ENCODE results near the gene EPB41L4B. TPM values are rescaled to one million over a fixed set of nuclear protein-coding genes. Genes with fewer than 3 reads are reported as not detected.

Gene EPB41L4B
- total and polyA plus RNA-seq, 2 of the 4 experiments (the other 2 are of a cell fraction) = 0.36 to 0.54 TPM

DNA sequence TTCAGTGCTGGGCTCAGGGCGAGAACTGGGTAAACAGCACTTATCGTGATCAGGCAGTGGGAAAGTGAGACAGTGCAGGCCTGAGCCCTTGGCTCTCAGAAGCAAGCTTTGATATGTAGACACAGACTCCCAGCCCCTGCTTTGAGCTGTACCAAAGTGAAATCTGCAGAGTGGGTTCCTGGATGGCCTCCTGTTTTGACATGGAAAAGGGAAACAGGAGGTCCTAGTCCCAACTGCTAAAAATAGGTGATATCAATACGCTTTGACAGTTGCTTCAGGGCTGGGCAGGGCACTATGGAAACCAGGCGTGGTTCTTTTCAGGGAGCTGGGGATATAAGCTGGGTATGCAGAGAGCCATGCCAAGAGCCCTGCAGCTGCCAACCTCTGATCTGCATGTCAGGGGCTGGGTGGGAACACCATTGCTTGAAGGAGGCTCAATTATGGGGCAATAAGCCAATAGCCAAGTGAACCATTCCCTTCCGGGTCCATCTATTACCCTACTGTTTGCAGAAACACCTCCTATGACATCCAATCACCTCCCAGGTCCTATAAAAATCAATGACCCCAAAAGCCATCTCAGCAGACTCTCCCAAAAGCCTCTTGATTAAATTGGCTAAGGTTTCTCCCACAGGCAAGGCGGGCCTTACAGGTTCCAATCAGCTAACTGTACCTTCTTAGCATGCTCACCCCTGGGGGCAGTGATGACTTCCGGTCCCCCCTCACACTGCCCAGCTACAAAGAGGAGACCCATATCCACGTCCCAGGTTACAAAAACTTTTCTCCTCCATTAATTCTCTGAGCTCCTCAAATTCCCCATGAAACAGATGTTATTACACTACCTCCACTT lies 45.8 kb downstream of the EPB41L4B start:
- no TSS peak for BruUV-seq (replicated peaks)
- ATAC-seq (ENCODE audit: low read depth) (no peak), DNase-seq (no peak)
- Histone ChIP-seq H3K36me3 (ENCODE audit: control insufficient read depth, insufficient read depth, low read length) (no peaks in the 10 kb centered on the region), H4K91ac (ENCODE audit: insufficient read depth, low read depth, low read length) (no peak overlapping the region), H4K5ac (ENCODE audit: low read depth, low read length) (no peak overlapping the region), H3K27ac (ENCODE audit: insufficient read depth, low read length) (no peak overlapping the region), H2BK20ac (ENCODE audit: low read depth, low read length) (no peak overlapping the region), H2BK120ac (ENCODE audit: low read depth, low read length) (no peak overlapping the region), H3K4me2 (ENCODE audit: low read depth, low read length) (no peak overlapping the region), H2AFZ (replicated peaks; ENCODE audit: low read length, poor library complexity) (no peak overlapping the region), H4K20me1 (ENCODE audit: insufficient read depth, low read length) (no peaks in the 10 kb centered on the region), H3K4me3 (ENCODE audit: insufficient read depth, low read depth, low read length) (no peak overlapping the region), H2BK15ac (ENCODE audit: low read depth, low read length) (no peak overlapping the region), H2AK9ac (replicated peaks; ENCODE audit: low read depth, low read length, poor library complexity) (no peak overlapping the region), H3K27me3 (ENCODE audit: control insufficient read depth, insufficient read depth, low read length) (peaks cover 10% of the 10 kb centered on the region), H3K79me1 (ENCODE audit: low read depth in 1 of 2, low read length in 2 of 2) (no peaks in the 10 kb centered on the region), H2BK5ac (ENCODE audit: low read depth, low read length, poor library complexity, severe bottlenecking) (no peak overlapping the region), H3K9me3 (ENCODE audit: control insufficient read depth, insufficient read depth, low read length) (no peaks in the 10 kb centered on the region), H3K23ac (ENCODE audit: low read depth, low read length) (no peak overlapping the region), H3K4ac (ENCODE audit: low read depth, low read length) (no peak overlapping the region), H3K4me1 (ENCODE audit: control insufficient read depth, insufficient read depth, low read length) (no peaks in the 10 kb centered on the region), H3K9ac (ENCODE audit: low read depth, low read length) (no peak overlapping the region), H2AK5ac (ENCODE audit: low read depth, low read length) (no peak overlapping the region), H4K8ac (ENCODE audit: low read depth in 2 of 2, low read length in 2 of 2) (no peak overlapping the region), H3K56ac (ENCODE audit: extremely low read depth, insufficient read depth, low read length) (no peak overlapping the region), H3K14ac (replicated peaks; ENCODE audit: low read depth, low read length) (no peak overlapping the region), H3K9me1 (ENCODE audit: insufficient read depth, low read length) (no peaks in the 10 kb centered on the region), H3K18ac (ENCODE audit: low read depth, low read length) (no peak overlapping the region)
- POLR2A ChIA-PET (ENCODE audit: unreplicated experiment) = no interaction called here
- intact Hi-C loops (cut with micrococcal nuclease) = loop anchor here (10.0 kb wide), 1 partner anchor 60 kb away; no protein-coding TSS in a partner anchor
- dilution Hi-C loops (cut with HindIII; ENCODE audit: low sequenced_read_pairs, unreplicated experiment) = no loop called here
- CTCF ChIA-PET = interaction anchor here (0.5 kb wide), 1 partner anchor 168 kb away, joined by 3 read pairs; no protein-coding TSS in a partner anchor
- WGBS, 2 experiments (ENCODE audit: extremely low coverage in 2 of 2, insufficient read length in 1 of 2) = 54% methylated on average over 4 of the region's 8 CpGs; no CpG with 5 or more reads in 1 of the 2 experiments
- in situ Hi-C loops (cut with MboI; ENCODE audit: low sequenced_read_pairs) = no loop called here
- TF ChIP-seq RFX5 (IDR thresholded peaks at IDR 0.05; ENCODE audit: low read depth, low read length) = no peak
- TF ChIP-seq, protein P1, sequence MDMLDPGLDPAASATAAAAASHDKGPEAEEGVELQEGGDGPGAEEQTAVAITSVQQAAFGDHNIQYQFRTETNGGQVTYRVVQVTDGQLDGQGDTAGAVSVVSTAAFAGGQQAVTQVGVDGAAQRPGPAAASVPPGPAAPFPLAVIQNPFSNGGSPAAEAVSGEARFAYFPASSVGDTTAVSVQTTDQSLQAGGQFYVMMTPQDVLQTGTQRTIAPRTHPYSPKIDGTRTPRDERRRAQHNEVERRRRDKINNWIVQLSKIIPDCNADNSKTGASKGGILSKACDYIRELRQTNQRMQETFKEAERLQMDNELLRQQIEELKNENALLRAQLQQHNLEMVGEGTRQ (IDR thresholded peaks at IDR 0.05; ENCODE audit: low read depth, low read length) = no peak
- TF ChIP-seq NFE2L2 (IDR thresholded peaks at IDR 0.05; ENCODE audit: low read depth, low read length) = no peak
- no peak for TF ChIP-seq MAFK (IDR thresholded peaks at IDR 0.05; ENCODE audit: low read depth, low read length)
- TF ChIP-seq BHLHE40 (IDR thresholded peaks at IDR 0.05; ENCODE audit: low read depth, low read length) = no peak
- no peak for TF ChIP-seq CHD1 (IDR thresholded peaks at IDR 0.05; ENCODE audit: low read depth, low read length)
- TF ChIP-seq RCOR1 (IDR thresholded peaks at IDR 0.05; ENCODE audit: insufficient replicate concordance, low read length) = no peak
- no peak for TF ChIP-seq CTCF (conservative IDR thresholded peaks at IDR 0.05; ENCODE audit: low read depth, low read length)
- no peak for TF ChIP-seq CEBPB (IDR thresholded peaks at IDR 0.05; ENCODE audit: low read depth, low read length)
- no peak for TF ChIP-seq SMC3 (IDR thresholded peaks at IDR 0.05; ENCODE audit: low read depth, low read length)
- no peak for TF ChIP-seq POLR2A (IDR thresholded peaks at IDR 0.05; ENCODE audit: low read depth, low read length)
- TF ChIP-seq RAD21 (IDR thresholded peaks at IDR 0.05; ENCODE audit: low read length) = no peak
- TF ChIP-seq, protein P2, sequence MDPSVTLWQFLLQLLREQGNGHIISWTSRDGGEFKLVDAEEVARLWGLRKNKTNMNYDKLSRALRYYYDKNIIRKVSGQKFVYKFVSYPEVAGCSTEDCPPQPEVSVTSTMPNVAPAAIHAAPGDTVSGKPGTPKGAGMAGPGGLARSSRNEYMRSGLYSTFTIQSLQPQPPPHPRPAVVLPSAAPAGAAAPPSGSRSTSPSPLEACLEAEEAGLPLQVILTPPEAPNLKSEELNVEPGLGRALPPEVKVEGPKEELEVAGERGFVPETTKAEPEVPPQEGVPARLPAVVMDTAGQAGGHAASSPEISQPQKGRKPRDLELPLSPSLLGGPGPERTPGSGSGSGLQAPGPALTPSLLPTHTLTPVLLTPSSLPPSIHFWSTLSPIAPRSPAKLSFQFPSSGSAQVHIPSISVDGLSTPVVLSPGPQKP (IDR thresholded peaks at IDR 0.05; ENCODE audit: borderline replicate concordance, low read depth, low read length) = no peak
- no peak for TF ChIP-seq MXI1 (IDR thresholded peaks at IDR 0.05; ENCODE audit: borderline replicate concordance, low read depth, low read length)
- TF ChIP-seq MAZ (IDR thresholded peaks at IDR 0.05; ENCODE audit: borderline replicate concordance, low read depth, low read length) = no peak

Measured in IMR-90 (cell line).